ENCODE measurements around the gene PCSK6.

Gene PCSK6

GRCh38 chr15:101269479-101270223 is 219.9 kb downstream of the PCSK6 start:
- Histone ChIP-seq H3K36me3 (ENCODE audit: insufficient read depth, low read depth, low read length) (peaks cover 58% of the 10 kb centered on the region), H3K9ac (ENCODE audit: low read depth, low read length) (no peak overlapping the region), H3K27me3 (ENCODE audit: insufficient read depth, low read length) (no peaks in the 10 kb centered on the region), H3K4me3 (ENCODE audit: low read length) (no peak overlapping the region), H3K4me1 (ENCODE audit: insufficient read depth, low read length) (0 out of 2 replicates have a peak, but pooled peaks cover 4% of the 10 kb centered on the region), H3K9me3 (ENCODE audit: insufficient read depth, low read depth, low read length) (no peaks in the 10 kb centered on the region), H3K27ac (ENCODE audit: low read length) (no peak overlapping the region)

GRCh38 chr15:101267320-101268104 is 222.0 kb downstream of the PCSK6 start:
- Histone ChIP-seq H3K27me3 (ENCODE audit: insufficient read depth, low read length) (no peaks in the 10 kb centered on the region), H3K4me1 (ENCODE audit: insufficient read depth, low read length) (0 out of 2 replicates have a peak, but pooled peaks cover 4% of the 10 kb centered on the region), H3K4me3 (ENCODE audit: low read length) (no peak overlapping the region), H3K9me3 (ENCODE audit: insufficient read depth, low read depth, low read length) (no peaks in the 10 kb centered on the region), H3K9ac (ENCODE audit: low read depth, low read length) (no peak overlapping the region), H3K36me3 (ENCODE audit: insufficient read depth, low read depth, low read length) (peaks cover 37% of the 10 kb centered on the region), H3K27ac (ENCODE audit: low read length) (no peak overlapping the region)

- Histone ChIP-seq H3K27ac (ENCODE audit: low read length) (no peak overlapping the region), H3K9ac (ENCODE audit: low read depth, low read length) (no peak overlapping the region), H3K4me1 (ENCODE audit: insufficient read depth, low read length) (0 out of 2 replicates have a peak, but pooled peaks cover 4% of the 10 kb centered on the region), H3K27me3 (ENCODE audit: insufficient read depth, low read length) (no peaks in the 10 kb centered on the region), H3K36me3 (ENCODE audit: insufficient read depth, low read depth, low read length) (peaks cover 29% of the 10 kb centered on the region), H3K9me3 (ENCODE audit: insufficient read depth, low read depth, low read length) (no peaks in the 10 kb centered on the region), H3K4me3 (ENCODE audit: low read length) (no peak overlapping the region)
Measured at GRCh38 chr15:101266787-101267186, 222.7 kb downstream of the PCSK6 start.

- H3K27ac ChIP-seq (ENCODE audit: low read length) = no peak overlapping the region
- no peaks in the 10 kb centered on the region for H3K27me3 ChIP-seq (ENCODE audit: insufficient read depth, low read length)
- H3K36me3 ChIP-seq (ENCODE audit: insufficient read depth, low read depth, low read length) = peaks cover 22% of the 10 kb centered on the region
- H3K9ac ChIP-seq (ENCODE audit: low read depth, low read length) = no peak overlapping the region
- H3K9me3 ChIP-seq (ENCODE audit: insufficient read depth, low read depth, low read length) = no peaks in the 10 kb centered on the region
- no peak overlapping the region for H3K4me3 ChIP-seq (ENCODE audit: low read length)
- 0 out of 2 replicates have a peak, but pooled peaks cover 4% of the 10 kb centered on the region for H3K4me1 ChIP-seq (ENCODE audit: insufficient read depth, low read length)
Measured at GRCh38 chr15:101266034-101266433, 223.5 kb downstream of the PCSK6 start.

GRCh38 chr15:101264911-101265641 is 224.4 kb downstream of the PCSK6 start:
- Histone ChIP-seq H3K36me3 (ENCODE audit: insufficient read depth, low read depth, low read length) (peaks cover 12% of the 10 kb centered on the region), H3K27ac (ENCODE audit: low read length) (no peak overlapping the region), H3K4me3 (ENCODE audit: low read length) (no peak overlapping the region), H3K9ac (ENCODE audit: low read depth, low read length) (no peak overlapping the region), H3K4me1 (ENCODE audit: insufficient read depth, low read length) (0 out of 2 replicates have a peak, but pooled peaks cover 4% of the 10 kb centered on the region), H3K9me3 (ENCODE audit: insufficient read depth, low read depth, low read length) (no peaks in the 10 kb centered on the region), H3K27me3 (ENCODE audit: insufficient read depth, low read length) (no peaks in the 10 kb centered on the region)

- Histone ChIP-seq H3K9me3 (ENCODE audit: insufficient read depth, low read depth, low read length) (no peaks in the 10 kb centered on the region), H3K36me3 (ENCODE audit: insufficient read depth, low read depth, low read length) (peaks cover 2% of the 10 kb centered on the region), H3K27ac (ENCODE audit: low read length) (no peak overlapping the region), H3K27me3 (ENCODE audit: insufficient read depth, low read length) (no peaks in the 10 kb centered on the region), H3K9ac (ENCODE audit: low read depth, low read length) (no peak overlapping the region), H3K4me3 (ENCODE audit: low read length) (no peak overlapping the region), H3K4me1 (ENCODE audit: insufficient read depth, low read length) (0 out of 2 replicates have a peak, but pooled peaks cover 4% of the 10 kb centered on the region)
Measured at GRCh38 chr15:101264011-101264410, 225.5 kb downstream of the PCSK6 start.

- Histone ChIP-seq H3K4me1 (ENCODE audit: insufficient read depth, low read length) (peaks cover 9% of the 10 kb centered on the region; the same call in 1 of the 2 replicates), H3K9me3 (ENCODE audit: insufficient read depth, low read depth, low read length) (no peaks in the 10 kb centered on the region), H3K36me3 (ENCODE audit: insufficient read depth, low read depth, low read length) (no peaks in the 10 kb centered on the region), H3K27ac (ENCODE audit: low read length) (no peak overlapping the region), H3K9ac (ENCODE audit: low read depth, low read length) (no peak overlapping the region), H3K27me3 (ENCODE audit: insufficient read depth, low read length) (no peaks in the 10 kb centered on the region), H3K4me3 (ENCODE audit: low read length) (no peak overlapping the region)
Measured at GRCh38 chr15:101262551-101262950, 227.0 kb downstream of the PCSK6 start.

- no peak overlapping the region for H3K27ac ChIP-seq (ENCODE audit: low read length)
- H3K36me3 ChIP-seq (ENCODE audit: insufficient read depth, low read depth, low read length) = no peaks in the 10 kb centered on the region
- no peak overlapping the region for H3K4me3 ChIP-seq (ENCODE audit: low read length)
- H3K9me3 ChIP-seq (ENCODE audit: insufficient read depth, low read depth, low read length) = no peaks in the 10 kb centered on the region
- no peaks in the 10 kb centered on the region for H3K27me3 ChIP-seq (ENCODE audit: insufficient read depth, low read length)
- no peak overlapping the region for H3K9ac ChIP-seq (ENCODE audit: low read depth, low read length)
- peaks cover 8% of the 10 kb centered on the region; the same call in 1 of the 2 replicates for H3K4me1 ChIP-seq (ENCODE audit: insufficient read depth, low read length)
Measured at GRCh38 chr15:101258238-101259144, 231.0 kb downstream of the PCSK6 start.

- no peak overlapping the region for H3K27ac ChIP-seq (ENCODE audit: low read length)
- peaks cover 12% of the 10 kb centered on the region; the same call in 1 of the 2 replicates for H3K27me3 ChIP-seq (ENCODE audit: insufficient read depth, low read length)
- no peak overlapping the region for H3K4me3 ChIP-seq (ENCODE audit: low read length)
- H3K9me3 ChIP-seq (ENCODE audit: insufficient read depth, low read depth, low read length) = no peaks in the 10 kb centered on the region
- H3K9ac ChIP-seq (ENCODE audit: low read depth, low read length) = no peak overlapping the region
- no peaks in the 10 kb centered on the region for H3K36me3 ChIP-seq (ENCODE audit: insufficient read depth, low read depth, low read length)
- peaks cover 10% of the 10 kb centered on the region; the same call in 1 of the 2 replicates for H3K4me1 ChIP-seq (ENCODE audit: insufficient read depth, low read length)
Measured at GRCh38 chr15:101256757-101257156, 232.8 kb downstream of the PCSK6 start.

- Histone ChIP-seq H3K27ac (ENCODE audit: low read length) (no peak overlapping the region), H3K9ac (ENCODE audit: low read depth, low read length) (no peak overlapping the region), H3K27me3 (ENCODE audit: insufficient read depth, low read length) (peaks cover 12% of the 10 kb centered on the region; the same call in 1 of the 2 replicates), H3K4me3 (ENCODE audit: low read length) (no peak overlapping the region), H3K4me1 (ENCODE audit: insufficient read depth, low read length) (peaks cover 10% of the 10 kb centered on the region; the same call in 1 of the 2 replicates), H3K9me3 (ENCODE audit: insufficient read depth, low read depth, low read length) (no peaks in the 10 kb centered on the region), H3K36me3 (ENCODE audit: insufficient read depth, low read depth, low read length) (no peaks in the 10 kb centered on the region)
Measured at GRCh38 chr15:101255615-101256241, 233.8 kb downstream of the PCSK6 start.
